Cerebellar nuclear complex (tissue), 1 donor: ENCODE measurements around the gene CXCR5.

Source experiments
- DNase-seq, 2 experiments: peaks; one replicate each; lab custom pipeline; 2025; lab: John Stamatoyannopoulos, UW

Gene CXCR5

GRCh38 chr11:118899296-118899688 lies 15.6 kb downstream of the CXCR5 start:
- no peak for DNase-seq

GRCh38 chr11:118899706-118900360 lies 16.1 kb downstream of the CXCR5 start:
- DNase-seq: no peak

- DNase-seq: no peak
These were observed 17.1 kb downstream of the CXCR5 start for GRCh38 chr11:118900535-118901384.

GRCh38 chr11:118901494-118902335 lies 18.0 kb downstream of the CXCR5 start:
- no peak for DNase-seq

GRCh38 chr11:118902336-118903203 lies 18.9 kb downstream of the CXCR5 start:
- DNase-seq: no peak

GRCh38 chr11:118903204-118904015 lies 19.7 kb downstream of the CXCR5 start:
- DNase-seq: peak; percentile 33 to 39

GRCh38 chr11:118907051-118908042 lies 23.7 kb downstream of the CXCR5 start:
- DNase-seq: peak; percentile 32 to 91

- DNase-seq: no peak
These were observed 24.6 kb downstream of the CXCR5 start for GRCh38 chr11:118908264-118908663.

- DNase-seq: peak in 1 of 2 experiments; percentile 28
These were observed 25.4 kb downstream of the CXCR5 start for GRCh38 chr11:118908901-118909618.

GRCh38 chr11:118909619-118910308 lies 26.1 kb downstream of the CXCR5 start:
- DNase-seq: no peak

- DNase-seq: no peak
These were observed 26.8 kb downstream of the CXCR5 start for GRCh38 chr11:118910309-118911112.

GRCh38 chr11:118911113-118911879 lies 27.6 kb downstream of the CXCR5 start:
- no peak for DNase-seq

- DNase-seq: no peak
These were observed 28.4 kb downstream of the CXCR5 start for GRCh38 chr11:118911880-118912741.

- DNase-seq: no peak
These were observed 29.2 kb downstream of the CXCR5 start for GRCh38 chr11:118912742-118913410.
